HS-27A (cell line): Measurements from ENCODE around the gene BCAS1.
"Not testable (repeated sequence)": the region's sequence is repeated elsewhere in the genome, so short reads cannot be mapped to it uniquely, and the experiment has no call there.

Experiments used
- DNase-seq: peaks from one replicate; pipeline ENCODE4 v3.0.0-alpha.2; 2012; ENCODE audit warnings: low read depth, missing footprints

BCAS1 gene

DNA sequence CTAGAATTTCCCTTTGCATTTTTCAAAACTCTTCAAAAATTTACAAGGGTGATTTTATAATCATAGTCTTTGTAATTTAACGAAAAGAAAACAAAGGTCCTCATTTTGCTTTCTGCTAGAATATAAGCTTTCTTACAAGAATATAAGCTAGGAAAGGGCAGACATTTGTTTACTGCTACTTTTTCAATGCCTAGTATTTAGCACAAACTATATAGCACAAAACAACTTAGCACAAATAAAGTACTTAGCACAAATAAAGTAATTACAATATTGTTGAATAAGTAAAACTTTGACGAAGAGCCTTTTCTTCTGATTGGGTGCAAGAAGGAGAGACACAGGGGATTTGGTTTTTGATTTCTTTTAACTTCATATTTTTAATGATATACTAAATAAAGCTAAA is 87.8 kb downstream of the BCAS1 start:
- no peak for DNase-seq

DNA sequence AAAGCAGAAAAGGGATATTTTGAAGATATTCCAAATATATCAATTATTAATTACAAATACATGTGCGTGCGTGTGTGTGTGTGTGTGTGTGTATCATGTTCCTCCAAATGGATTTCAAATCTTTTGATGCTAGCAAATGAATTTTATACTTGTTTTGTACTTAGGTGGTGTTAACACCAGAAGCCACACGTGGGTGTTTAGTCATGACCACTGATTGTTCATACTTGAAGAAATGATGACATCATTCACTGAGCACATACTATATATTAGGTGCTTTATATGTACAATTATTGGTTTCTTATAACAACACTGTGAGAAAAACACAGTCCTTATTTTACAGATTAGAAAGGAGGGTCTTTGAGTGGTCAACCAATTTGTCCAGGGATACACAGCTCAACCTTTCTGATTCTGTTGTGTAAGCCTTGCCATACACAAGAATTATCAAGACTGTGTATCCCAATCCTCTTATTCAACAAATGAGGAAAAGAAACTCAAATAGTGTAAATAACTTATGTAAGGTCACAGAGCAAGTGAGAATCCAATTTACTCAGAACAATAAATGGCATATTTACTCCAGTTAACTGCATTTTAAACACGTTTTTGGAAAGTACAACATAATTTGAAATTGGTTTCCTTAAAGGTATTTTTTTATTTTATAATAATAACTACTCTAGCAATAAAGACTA is 88.5 kb downstream of the BCAS1 start:
- no peak for DNase-seq

DNA sequence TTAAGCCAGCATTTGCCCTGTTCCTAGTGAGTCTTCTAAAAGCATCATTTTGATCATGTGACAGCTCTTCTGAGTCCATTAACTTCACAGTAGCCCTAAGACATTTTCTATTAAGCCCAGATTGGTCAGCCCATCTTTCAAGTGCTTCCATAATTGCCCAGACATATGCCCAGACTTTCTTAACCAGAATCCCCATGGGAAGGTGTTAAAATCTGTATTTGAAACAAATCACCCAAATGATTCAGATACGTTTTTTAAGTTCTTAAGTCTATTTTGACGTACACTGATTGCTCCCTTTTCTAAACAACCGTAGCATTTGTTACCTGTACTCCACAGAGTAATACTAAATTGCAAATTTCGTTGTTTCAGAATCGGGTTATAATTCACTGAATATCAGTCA is 89.3 kb downstream of the BCAS1 start:
- DNase-seq, result no peak

DNA sequence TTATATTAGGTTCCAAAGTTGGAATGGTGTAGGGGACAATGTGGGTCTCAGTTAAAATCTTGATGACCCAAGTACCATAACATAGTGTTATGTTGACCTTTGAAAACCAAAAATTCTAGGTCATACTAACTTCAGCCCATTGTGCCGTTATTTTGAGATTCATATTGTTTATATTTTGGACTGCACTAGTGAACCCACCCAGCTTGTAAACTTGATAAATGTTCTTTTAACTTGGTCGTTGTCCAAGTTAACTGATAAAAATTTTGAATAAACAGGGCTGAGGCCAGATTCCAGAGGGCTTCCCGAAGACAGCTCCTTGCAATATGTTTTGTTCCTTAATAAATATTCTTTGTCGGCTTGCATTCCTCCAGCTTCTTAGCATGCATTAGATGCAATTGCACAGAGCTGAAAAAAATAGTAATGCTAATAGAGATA is 90.3 kb downstream of the BCAS1 start:
- DNase-seq, result no peak

DNA sequence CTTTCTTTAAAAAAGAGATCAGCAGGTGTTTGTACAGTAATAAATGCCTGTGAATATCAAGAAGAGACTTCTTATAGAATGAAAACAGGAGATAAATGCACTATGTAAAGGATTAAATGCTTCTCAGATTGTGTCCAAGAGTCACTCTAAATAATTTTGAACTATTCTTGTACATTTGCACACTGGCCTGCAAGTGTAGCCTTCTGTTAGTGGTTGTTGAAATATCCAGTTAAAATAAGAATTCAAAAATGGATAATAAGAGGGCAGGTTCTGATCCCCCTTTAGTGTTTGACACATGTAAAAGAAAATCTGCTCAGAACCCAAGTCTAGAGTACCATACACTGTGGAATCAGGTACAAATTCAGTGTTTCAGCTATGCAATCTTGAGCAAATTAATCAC is 91.9 kb downstream of the BCAS1 start:
- no peak for DNase-seq

DNA sequence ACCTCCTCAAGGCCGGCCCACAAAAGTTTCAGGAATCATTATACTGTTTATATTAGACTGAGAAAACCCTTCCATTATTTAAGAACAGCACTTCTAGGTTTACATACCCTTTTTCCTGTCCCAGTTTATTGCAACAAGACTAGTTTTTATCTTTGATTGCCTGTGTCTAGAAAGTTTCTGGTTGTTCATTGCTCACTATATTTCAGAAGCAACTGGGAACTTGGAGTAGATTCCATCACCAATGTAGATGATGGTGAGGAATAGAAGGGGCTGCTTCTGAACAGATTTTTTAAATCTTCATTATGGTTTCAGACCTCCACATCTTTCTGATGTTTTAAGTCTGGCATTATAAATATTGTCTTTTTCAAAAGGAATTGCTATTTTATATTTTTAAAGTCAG is 93.0 kb downstream of the BCAS1 start:
- no peak for DNase-seq

DNA sequence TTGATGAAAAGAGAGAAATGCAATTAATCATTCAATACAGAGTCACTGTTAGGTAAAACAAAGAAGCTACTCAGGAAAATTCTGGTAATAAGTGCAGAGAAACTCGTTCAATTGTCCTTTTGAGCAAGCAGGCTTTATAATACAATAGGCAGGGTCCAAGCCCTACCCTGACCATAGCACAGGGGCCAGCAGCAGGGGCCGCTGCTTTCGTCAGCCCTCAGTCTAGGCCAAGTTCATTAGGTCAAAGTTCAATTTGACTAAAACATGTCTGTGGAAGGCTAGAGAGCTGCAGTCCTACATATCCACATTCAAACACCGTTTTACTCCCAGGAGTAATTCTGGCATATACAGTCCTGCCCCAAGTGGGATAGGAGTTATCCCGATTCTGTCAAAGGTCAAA is 94.6 kb downstream of the BCAS1 start:
- no peak for DNase-seq

DNA sequence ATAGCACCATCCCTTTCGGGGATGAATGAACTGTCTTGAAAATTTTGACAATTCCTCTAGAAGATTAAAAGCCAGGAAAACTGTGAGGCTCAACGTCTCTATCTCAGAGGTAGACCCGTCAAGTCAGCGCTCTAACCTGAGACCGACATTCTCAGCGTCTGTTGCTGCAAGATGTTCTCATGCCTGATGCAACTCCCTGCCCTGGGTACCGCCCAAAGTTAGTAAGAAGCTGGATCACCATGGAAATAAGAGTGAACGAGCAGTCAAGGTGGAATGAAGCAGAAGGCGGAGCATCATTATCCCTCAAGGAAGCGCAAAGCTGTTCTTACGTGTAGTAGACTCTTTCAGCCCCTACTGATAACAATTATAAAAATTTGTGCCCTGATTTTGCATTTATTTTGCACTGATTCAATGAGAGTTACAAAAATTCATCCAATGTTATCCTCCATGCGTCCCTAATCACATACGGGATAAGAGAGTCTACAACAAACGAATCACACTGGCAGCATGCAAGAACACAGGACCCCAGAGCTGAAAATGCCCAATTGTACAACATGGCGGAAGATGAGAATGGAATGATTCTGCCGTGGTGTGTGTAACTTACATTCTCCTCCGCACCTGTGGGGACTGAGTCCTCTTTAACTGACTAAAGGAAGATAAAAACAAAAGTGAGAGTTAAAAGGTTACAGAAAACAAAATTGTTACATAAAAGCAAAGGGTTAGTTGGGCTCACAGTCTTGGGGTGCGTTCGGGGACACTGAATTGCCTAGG is 95.4 kb downstream of the BCAS1 start:
- DNase-seq, result no peak

DNA sequence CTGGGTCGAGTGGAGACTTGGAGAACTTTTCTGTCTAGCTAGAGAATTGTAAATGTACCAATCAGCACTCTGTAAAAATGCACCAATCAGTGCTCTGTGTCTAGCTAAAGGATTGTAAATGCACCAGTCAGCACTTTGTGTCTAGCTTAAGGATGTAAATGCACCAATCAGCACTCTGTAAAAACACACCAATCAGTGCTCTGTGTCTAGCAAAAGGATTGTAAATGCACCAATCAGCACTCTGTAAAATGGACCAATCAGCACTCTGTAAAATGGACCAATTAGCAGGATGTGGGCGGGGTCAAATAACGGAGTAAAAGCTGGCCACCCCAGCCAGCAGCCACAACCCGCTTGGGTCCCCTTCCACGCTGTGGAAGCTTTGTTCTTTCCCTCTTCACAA is 96.5 kb downstream of the BCAS1 start:
- not testable (repeated sequence) for DNase-seq

DNA sequence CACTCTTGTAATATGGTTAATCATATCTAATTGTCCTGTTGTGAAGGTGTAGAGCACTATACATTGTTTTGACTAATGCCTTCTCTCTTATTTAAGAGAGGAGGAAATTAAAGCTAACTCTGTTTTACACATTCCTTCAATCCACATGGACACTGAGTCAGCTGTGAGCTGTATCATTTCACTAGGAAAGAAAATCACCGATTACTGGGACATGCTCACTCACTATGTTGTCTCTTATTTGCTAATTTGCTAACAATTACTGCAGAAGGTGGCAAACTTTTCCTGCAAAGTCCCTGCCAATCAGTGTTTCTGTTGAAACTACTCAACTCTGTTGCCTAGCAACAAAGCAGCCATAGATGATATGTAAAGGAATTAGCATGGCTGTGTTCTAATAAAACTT is 98.2 kb downstream of the BCAS1 start:
- no peak for DNase-seq

DNA sequence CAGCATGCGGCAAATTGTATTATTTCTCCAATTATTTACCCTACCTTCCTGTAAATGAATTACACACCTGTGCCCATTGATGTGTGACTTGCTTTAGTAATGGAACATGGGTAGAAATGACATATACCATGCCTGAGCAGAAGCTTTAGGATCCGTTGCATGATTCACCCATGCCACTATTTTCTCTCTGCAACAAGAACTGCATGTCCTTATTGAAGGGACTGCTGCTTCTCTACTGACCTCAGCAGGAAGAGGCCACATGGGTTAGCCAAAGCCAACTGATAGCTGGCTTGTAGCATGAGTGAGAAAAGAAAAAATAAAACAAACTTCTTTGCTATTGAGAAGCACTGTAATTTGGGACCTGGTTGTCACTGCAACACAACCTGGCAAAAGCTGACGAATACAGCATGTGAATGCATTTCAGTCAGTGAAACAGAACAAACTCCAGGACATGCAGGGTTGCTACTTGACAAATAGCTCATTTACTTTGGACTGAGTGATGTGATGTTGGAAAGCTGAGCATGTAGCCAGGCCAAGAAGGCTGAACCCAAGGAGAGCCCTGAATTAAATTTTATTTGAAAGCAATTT is 99.2 kb downstream of the BCAS1 start:
- no peak for DNase-seq

DNA sequence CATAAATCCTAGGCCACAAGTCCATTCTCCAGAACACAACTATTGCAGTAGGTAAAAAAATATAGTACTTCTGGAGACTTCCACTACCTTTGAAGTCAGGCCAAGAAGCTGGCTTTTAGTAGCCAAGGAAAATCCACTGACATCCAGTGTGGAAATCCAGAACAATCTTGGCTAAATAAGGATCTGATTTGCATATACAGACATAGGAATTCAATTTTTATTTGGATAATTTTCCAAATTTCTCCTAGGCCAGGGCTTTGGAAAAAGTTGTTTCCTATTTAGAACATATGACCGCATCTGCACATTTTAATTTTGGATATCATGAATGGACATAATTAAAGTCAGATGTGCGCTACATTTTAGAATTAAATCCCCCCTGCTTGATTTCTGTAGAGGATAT is 100.2 kb downstream of the BCAS1 start:
- DNase-seq, result no peak

DNA sequence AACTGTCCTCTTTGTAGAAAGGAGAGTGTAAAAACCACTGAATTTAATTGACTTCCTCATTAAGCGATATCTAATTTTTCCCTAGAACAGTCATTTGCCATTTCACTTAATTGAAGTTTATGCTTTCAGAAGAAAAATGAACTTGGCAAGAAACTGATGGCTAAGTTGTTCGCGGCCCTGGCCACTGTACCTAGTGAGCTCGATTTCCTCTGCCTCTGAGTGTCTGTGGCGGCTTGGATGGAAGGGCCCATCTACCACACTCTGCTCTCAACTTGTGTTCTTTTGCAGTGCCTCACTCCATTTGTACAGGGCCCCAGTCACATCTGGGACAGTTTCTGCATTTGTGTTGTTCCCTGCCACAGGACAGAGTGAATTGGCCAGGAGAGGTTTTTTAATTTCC is 102.9 kb downstream of the BCAS1 start:
- DNase-seq, result no peak

DNA sequence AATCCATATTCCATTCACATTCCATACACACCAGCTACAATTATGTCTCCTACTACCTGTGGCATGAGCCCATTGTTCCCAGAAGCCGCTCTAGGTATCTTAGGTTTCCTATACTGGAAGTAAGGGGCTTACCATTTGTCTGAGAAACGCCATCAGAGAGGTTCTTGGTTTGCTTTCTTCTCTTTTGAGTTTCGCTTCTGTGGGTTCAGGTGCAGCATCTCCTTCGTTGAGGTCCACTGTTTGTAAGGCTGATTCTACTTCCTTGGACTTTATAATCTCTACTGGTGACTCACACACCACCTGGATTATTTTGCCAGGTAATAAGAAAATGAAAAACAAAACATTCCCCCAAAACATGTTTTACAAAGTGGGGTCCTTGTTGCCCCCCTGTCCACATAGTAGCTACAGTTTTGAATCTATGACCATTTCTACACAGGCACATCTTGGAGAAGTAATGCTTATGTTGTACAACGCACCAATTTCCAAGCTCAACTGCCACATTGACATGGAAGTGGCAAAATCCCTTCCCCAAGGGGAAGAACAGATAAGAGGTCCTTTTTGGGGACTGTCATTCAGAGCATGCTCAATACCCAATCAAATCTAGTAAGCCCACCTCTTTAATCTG is 103.5 kb downstream of the BCAS1 start:
- DNase-seq, result no peak

DNA sequence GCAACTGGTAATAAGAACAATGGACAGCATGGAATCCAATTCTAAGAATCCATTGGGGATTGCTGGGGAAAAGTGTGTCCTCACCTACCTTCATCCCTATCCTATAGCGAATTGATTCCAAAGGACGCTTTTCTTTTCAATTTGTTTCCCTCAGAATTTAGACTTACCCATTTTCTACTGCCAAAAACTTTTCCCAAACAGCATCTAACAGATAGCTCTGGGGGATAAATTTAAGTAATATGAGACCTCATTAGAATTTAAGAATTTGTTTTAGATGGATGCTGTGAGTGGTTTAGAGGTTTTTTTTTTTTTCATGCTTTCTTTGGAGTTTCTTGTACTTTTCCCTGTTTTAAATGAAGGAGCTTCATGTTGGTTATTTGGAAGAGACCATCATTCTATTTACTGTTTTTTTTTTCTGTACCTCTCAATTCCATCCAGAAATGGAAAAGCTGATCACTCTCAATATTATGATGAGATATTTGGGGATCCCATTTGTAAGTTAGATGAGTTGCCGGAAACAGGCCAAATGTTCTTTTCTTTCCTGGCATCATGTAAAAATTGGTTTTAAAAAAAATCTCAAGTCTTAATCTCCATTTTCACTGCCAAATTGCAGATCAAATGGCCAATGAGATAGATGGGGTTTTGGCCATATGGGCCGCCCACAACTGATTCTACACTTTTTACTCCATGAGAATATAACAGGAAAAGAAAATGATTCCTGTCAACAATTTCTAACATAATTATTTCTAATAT is 105.7 kb downstream of the BCAS1 start:
- DNase-seq, result no peak

DNA sequence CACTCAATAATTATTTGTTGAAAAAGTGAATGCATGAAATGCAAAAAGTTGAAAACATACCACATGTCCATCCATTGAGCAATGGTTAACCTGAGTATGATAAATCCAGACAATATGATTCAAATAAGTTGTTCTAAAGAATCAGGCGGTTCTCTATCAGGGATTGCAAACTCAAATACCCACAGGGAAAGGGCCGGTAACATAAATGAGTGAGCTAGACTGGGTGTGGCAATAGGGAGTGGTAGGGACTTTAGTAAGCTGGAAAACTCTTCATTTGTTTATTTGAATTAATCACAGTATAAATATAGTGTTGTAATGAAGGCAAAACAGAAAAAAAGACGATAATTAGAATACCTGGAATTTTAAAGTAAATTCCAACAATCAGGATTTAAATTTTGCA is 106.3 kb downstream of the BCAS1 start:
- no peak for DNase-seq

DNA sequence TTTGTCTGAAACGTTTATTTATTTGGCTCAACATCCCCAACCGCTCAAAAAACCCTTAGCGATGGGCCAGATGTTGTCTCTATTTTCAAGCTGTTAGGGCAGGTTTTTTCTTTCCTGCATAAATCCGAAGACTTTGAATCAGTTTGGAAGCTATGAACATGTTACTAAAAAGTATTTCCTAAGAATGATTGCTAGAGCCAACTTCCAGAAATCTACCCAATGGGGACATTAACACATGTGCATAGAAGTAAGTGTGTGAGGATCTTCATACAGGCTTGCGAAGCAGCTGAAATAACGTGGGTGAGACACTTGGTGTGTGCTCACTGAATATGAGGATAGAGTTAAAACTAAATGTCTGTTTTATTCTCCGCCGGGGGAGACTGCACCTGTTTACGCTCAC is 106.8 kb downstream of the BCAS1 start:
- DNase-seq, result no peak

DNA sequence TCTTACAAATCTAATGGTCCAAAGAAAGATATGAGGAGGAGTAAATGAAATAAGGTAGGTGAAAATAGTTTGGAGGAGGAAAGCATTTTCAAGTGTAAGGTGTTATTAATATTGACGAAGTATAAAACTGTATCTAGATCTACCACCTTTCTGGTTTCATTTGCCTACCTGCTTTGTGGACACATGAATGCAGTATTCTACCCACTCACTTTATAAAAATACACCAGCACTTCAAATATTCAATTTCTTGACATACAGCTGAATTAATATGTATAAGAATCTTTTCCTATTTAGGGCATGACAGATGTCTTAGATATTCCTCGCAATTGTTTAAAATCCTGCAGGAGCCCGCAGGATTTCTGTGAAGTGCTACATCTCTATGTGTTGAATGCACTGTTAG is 108.0 kb downstream of the BCAS1 start:
- DNase-seq, result no peak

DNA sequence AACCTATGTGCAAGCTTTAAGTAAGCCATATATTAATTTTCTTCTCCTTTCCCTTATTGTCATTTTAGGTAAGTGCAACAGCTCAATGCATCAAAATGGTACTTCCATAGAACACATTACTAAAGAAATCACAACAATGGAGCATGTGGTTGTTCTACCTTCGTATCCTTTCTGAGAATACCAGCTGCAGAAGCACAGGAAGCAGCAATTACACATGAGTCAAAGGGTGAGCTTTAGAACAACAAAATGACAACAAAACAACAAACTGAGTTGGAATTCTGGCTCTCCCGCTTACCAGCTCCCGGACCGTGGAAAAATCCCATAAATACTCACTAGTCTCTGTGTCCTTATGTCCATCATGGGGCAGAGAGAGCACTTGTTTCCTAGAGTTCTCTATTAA is 108.9 kb downstream of the BCAS1 start:
- no peak for DNase-seq

DNA sequence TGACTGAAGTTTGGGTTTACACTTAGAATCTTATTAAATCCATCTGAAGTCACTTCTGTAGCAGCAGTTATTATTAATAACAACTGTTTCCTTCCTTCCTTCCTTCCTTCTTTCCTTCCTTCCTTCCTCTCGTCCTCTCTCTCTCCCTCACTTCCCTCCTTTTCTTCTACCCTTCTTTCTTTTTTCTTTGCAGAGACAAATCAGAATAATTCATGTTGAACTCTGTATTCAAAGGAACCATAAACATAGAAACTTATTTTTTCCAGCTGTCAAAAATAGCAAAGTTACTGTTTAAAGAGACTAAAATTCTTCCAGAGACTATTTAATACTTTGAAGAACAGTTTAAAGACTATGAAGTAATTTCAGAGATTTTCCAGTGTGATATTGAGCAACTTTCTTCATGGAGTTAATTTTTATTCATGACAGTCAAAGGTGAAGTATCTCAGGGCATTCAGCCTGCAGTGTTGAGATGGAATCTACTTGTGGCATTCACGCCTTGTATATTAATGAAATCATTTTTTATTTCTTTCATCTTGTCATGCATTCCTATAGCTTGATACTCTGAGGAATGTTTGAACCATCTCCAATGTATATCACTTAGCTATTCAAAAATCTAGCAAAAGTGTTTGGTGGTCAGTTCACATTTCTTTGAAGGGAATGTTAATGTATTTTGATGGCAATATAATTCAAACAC is 109.7 kb downstream of the BCAS1 start:
- no peak for DNase-seq

DNA sequence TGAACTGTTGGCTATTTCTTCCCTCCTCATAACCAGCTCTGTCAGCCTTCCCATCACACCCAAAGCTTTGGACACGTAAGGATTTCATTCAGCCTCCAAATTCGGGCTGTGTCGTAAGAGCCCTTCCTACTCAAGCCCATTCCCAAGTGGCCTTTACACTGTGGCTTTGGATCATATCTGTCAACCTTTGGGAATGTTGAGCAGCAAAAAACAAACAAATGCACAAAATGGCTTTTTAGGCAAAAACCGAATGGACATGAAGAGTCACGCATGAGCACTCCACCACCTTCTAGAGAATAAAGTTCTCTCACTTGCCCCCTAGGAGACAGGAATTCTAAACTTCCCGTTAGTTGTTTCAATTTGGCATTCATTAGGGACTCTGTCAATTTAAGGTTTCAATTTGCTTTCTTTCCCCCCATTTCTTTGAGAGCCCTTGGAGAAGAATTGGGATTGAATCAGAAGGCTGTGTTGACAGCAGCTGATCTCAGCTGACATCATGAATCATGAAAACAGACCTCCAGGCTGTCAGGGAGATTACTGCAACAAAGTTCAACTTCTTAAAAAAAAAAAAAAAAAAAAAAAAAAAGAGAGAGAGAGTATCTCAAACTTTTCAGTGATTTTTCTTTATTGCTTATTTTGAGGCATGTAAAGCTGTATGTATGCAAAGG is 110.3 kb downstream of the BCAS1 start:
- DNase-seq, result no peak
